Sigmoid colon (tissue), 4 donors: ENCODE results near the gene SETD3.

ENCODE experiments used
- POLR2AphosphoS5 ChIP-seq, 4 donors: sonication (generic); formaldehyde crosslinking; IDR thresholded peaks; one replicate each; pipeline ENCODE4 v1.6.1; 2017; ENCODE audit warnings: antibody characterized with exemption in 4 of 4
- TF ChIP-seq, protein P1 (sequence below), 4 experiments: fragments of 450-650 bp in 3 of 4; fragments of 200-600 bp in 1 of 4; IDR thresholded peaks; one replicate each; pipeline ENCODE4 v1.5.1; 2016 to 2019; ENCODE audit warnings: antibody characterized with exemption in 4 of 4, mild to moderate bottlenecking in 3 of 4, moderate library complexity in 2 of 4

- TF ChIP-seq, protein P1, sequence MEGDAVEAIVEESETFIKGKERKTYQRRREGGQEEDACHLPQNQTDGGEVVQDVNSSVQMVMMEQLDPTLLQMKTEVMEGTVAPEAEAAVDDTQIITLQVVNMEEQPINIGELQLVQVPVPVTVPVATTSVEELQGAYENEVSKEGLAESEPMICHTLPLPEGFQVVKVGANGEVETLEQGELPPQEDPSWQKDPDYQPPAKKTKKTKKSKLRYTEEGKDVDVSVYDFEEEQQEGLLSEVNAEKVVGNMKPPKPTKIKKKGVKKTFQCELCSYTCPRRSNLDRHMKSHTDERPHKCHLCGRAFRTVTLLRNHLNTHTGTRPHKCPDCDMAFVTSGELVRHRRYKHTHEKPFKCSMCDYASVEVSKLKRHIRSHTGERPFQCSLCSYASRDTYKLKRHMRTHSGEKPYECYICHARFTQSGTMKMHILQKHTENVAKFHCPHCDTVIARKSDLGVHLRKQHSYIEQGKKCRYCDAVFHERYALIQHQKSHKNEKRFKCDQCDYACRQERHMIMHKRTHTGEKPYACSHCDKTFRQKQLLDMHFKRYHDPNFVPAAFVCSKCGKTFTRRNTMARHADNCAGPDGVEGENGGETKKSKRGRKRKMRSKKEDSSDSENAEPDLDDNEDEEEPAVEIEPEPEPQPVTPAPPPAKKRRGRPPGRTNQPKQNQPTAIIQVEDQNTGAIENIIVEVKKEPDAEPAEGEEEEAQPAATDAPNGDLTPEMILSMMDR (IDR thresholded peaks at IDR 0.05) = no peak
- no peak for TF ChIP-seq POLR2AphosphoS5 (IDR thresholded peaks at IDR 0.05)
Measured at GRCh38 chr14:99515301-99516155, 34.9 kb upstream of the SETD3 start.
